Stomach (tissue), 4 donors: Measurements from ENCODE around the gene MPST.

Source experiments
- CTCF ChIP-seq, 7 experiments: fragments of 450-650 bp in 4 of 7; fragments of 200-600 bp in 3 of 7; sonication (generic) in 3 of 7; IDR thresholded peaks; one replicate each; pipeline ENCODE4 v1.5.1; 2016 to 2019; ENCODE audit warnings: antibody characterized with exemption in 7 of 7, control low read depth in 2 of 7, mild to moderate bottlenecking in 1 of 7
- EP300 ChIP-seq: sonication (generic); formaldehyde crosslinking; IDR thresholded peaks from one replicate; pipeline ENCODE4 v1.6.1; 2017; ENCODE audit warnings: antibody characterized with exemption
- POLR2A ChIP-seq, 4 donors: fragments of 450-650 bp; IDR thresholded peaks; one replicate each; pipeline ENCODE4 v1.6.1; 2016; ENCODE audit warnings: antibody characterized with exemption in 4 of 4, control low read depth in 2 of 4, mild to moderate bottlenecking in 1 of 4, moderate library complexity in 1 of 4
- POLR2AphosphoS5 ChIP-seq, 3 donors: sonication (generic); formaldehyde crosslinking; IDR thresholded peaks; one replicate each; pipeline ENCODE4 v1.6.1; 2016; ENCODE audit warnings: antibody characterized with exemption in 3 of 3

GRCh38 chr22:37044634-37045625 lies 25.4 kb downstream of the MPST start:
- TF ChIP-seq EP300 (no peak), POLR2AphosphoS5 (IDR thresholded peaks at IDR 0.05) (no peak), CTCF (IDR thresholded peaks at IDR 0.05) (no peak), POLR2A (IDR thresholded peaks at IDR 0.05) (no peak)
